Testis (tissue), 2 donors: ENCODE data around the gene DHX34.

Source experiments
- POLR2A ChIP-seq: fragments of 450-650 bp; IDR thresholded peaks from one replicate; pipeline ENCODE4 v1.6.1; 2017; ENCODE audit warnings: antibody characterized with exemption, mild to moderate bottlenecking, moderate library complexity
- TF ChIP-seq, protein P1 (sequence below), 3 experiments: fragments of 450-650 bp in 2 of 3; fragments of 200-600 bp in 1 of 3; sonication (generic) in 1 of 3; IDR thresholded peaks; one replicate each; pipeline ENCODE4 v1.5.1; 2016 to 2019; ENCODE audit warnings: antibody characterized with exemption in 3 of 3, mild to moderate bottlenecking in 2 of 3, moderate library complexity in 1 of 3

DNA sequence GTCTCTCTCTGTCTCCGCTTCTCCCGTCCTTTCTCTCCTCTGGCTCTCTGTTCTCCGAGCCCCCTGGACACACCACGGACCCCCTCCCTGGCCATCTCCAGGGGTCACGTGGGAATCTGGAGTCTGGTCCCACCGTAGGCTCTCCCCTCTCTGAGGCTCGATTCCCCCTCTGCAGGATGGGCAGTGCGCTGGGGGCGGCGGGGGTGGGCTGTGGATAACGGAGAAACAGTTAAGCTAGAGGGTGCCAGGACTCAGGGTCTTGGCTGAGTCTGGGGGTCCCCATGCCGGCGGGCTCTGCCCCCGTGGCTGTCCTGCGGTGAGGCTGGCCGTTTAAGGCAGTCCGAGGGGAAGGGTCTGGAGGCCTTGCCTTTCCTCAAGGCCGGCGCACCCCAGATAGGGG lies 70.7 kb downstream of the DHX34 start:
- TF ChIP-seq, protein P1, sequence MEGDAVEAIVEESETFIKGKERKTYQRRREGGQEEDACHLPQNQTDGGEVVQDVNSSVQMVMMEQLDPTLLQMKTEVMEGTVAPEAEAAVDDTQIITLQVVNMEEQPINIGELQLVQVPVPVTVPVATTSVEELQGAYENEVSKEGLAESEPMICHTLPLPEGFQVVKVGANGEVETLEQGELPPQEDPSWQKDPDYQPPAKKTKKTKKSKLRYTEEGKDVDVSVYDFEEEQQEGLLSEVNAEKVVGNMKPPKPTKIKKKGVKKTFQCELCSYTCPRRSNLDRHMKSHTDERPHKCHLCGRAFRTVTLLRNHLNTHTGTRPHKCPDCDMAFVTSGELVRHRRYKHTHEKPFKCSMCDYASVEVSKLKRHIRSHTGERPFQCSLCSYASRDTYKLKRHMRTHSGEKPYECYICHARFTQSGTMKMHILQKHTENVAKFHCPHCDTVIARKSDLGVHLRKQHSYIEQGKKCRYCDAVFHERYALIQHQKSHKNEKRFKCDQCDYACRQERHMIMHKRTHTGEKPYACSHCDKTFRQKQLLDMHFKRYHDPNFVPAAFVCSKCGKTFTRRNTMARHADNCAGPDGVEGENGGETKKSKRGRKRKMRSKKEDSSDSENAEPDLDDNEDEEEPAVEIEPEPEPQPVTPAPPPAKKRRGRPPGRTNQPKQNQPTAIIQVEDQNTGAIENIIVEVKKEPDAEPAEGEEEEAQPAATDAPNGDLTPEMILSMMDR (IDR thresholded peaks at IDR 0.05): no peak
- no peak for TF ChIP-seq POLR2A
